ENCODE results near the gene VCAN. TPM values are rescaled to one million over a fixed set of nuclear protein-coding genes. Genes with fewer than 3 reads are reported as not detected.

The VCAN gene
- total and polyA plus RNA-seq, 2 of the 8 experiments (the other 6 are each of a cell fraction or from before 2014, with no cell fraction given): 146 to 404 TPM

GRCh38 chr5:83527722-83528438 is 56.3 kb downstream of the VCAN start (continued):
- TF ChIP-seq TAF1 (IDR thresholded peaks at IDR 0.05; ENCODE audit: low read depth, low read length) (no peak), CBX5 (IDR thresholded peaks at IDR 0.05; ENCODE audit: low read depth, low read length) (no peak), SRF (IDR thresholded peaks at IDR 0.05; ENCODE audit: low read depth, low read length) (no peak), BCL11A (IDR thresholded peaks at IDR 0.05; ENCODE audit: low read depth in 2 of 2, low read length in 2 of 2) (no peak), TCF12 (IDR thresholded peaks at IDR 0.05; ENCODE audit: low read depth, low read length) (no peak), JUND (IDR thresholded peaks at IDR 0.05; ENCODE audit: low read length) (no peak), CTBP2 (IDR thresholded peaks at IDR 0.05; ENCODE audit: borderline replicate concordance, insufficient read depth, insufficient read length, low read length) (no peak)

All from H1 (cell line).